Right lobe of liver (tissue), 6 donors: ENCODE data around the gene SORL1. TPM values are rescaled to one million over a fixed set of nuclear protein-coding genes. Genes with fewer than 3 reads are reported as not detected.

Source experiments
- ATAC-seq, 4 donors: fragments of 200-7000 bp; cut with Tn5 transposase; one replicate each; pipeline ENCODE4 v1.9.1; 2020; ENCODE audit warnings: mild to moderate bottlenecking in 4 of 4, moderate library complexity in 4 of 4
- DNase-seq, 3 donors: peaks; one replicate each; pipeline ENCODE4 v3.0.0-alpha.2; 2020
- H3K27ac ChIP-seq, 3 donors: fragments of 200-600 bp; one replicate each; pipeline ENCODE4 v1.8.0; 2022
- H3K27me3 ChIP-seq, 2 donors: fragments of 200-600 bp; one replicate each; pipeline ENCODE4 v1.8.0; 2022
- H3K36me3 ChIP-seq, 4 donors: fragments of 200-600 bp; sonication (generic) in 1 of 4; one replicate each; pipeline versions ENCODE4 v1.5.1 to v1.8.0; 2017 to 2022; ENCODE audit warnings: control low read depth in 1 of 4
- H3K4me1 ChIP-seq, 4 donors: fragments of 200-600 bp; sonication (generic) in 1 of 4; one replicate each; pipeline versions ENCODE4 v1.5.1 to v1.8.0; 2017 to 2022; ENCODE audit warnings: control low read depth in 1 of 4
- H3K4me3 ChIP-seq, 3 donors: fragments of 200-600 bp; one replicate each; pipeline ENCODE4 v1.8.0; 2022
- H3K9me3 ChIP-seq, 4 donors: fragments of 200-600 bp; sonication (generic) in 1 of 4; one replicate each; pipeline versions ENCODE4 v1.5.1 to v1.8.0; 2017 to 2022; ENCODE audit warnings: control low read depth in 1 of 4
- POLR2A ChIP-seq: fragments of 450-650 bp; IDR thresholded peaks from one replicate; pipeline ENCODE4 v1.6.1; 2017; ENCODE audit warnings: antibody characterized with exemption, mild to moderate bottlenecking
- WGBS: methylation state at CpG from one replicate; pipeline ENCODE4 v1.1.6; 2018; ENCODE audit warnings: low coverage, low lambda C conversion rate; ENCODE audit not compliant: insufficient coverage; ENCODE audit errors: missing lambda C conversion rate; 5-methylcytosine and 5-hydroxymethylcytosine counted together
- intact Hi-C, 2 donors: fragments of 100-400 bp; cut with DNase I; formaldehyde crosslinking; loops; one replicate each; pipeline versions ENCODE4 v1.11.2 to v1.14.1; 2022
- total RNA-seq, 6 experiments: library from RNA; depleted of rRNA in 2 of 6; stranded (reverse); fragments of >200 nt in 2 of 6; fragmentation: NEBNext Ultra II Directional in 3 of 6; extraction: Animal tissue kit (Norgen Biotek cat#: 25700) in 3 of 6; gene quantifications; one replicate each; pipeline versions ENCODE4 v1.1.0 to v1.2.4, GENCODE V29; 2016 to 2023
- TF ChIP-seq, protein P1 (sequence below), 4 donors: fragments of 200-600 bp in 3 of 4; fragments of 450-650 bp in 1 of 4; IDR thresholded peaks; one replicate each; pipeline versions ENCODE4 v1.5.1 to v1.8.0; 2016 to 2022; ENCODE audit warnings: antibody characterized with exemption in 4 of 4, mild to moderate bottlenecking in 2 of 4
- donor health status: DM: no; HTN: yes; CAD: no.
- donor health status: DM: no; HTN: no; CAD: no.
- donor health status: DM: no; HTN: no; CAD: no.
- donor health status: DM: no; HTN: yes; CAD: no.
- donor health status: DM: no; HTN: yes; CAD: no.

The SORL1 gene
- total RNA-seq, 6 experiments from 2014 or later = 45.2 to 137 (median 73.8) TPM

- intact Hi-C loops = no loop called here
- no peaks in the 10 kb centered on the region for H3K36me3 ChIP-seq
- DNase-seq = peak; percentile 68 to 91 (median 89)
- H3K4me1 ChIP-seq = peaks cover 0 to 96% (median 24%) of the 10 kb centered on the region in 4 donors
- H3K27me3 ChIP-seq = no peaks in the 10 kb centered on the region
- WGBS = 26% methylated on average over 4 of the region's 4 CpGs
- peak; percentile 66 to 84 (median 77) for ATAC-seq
- peak overlapping the region in 1 of 3 donors; percentile 20 for H3K4me3 ChIP-seq
- H3K9me3 ChIP-seq = no peaks in the 10 kb centered on the region
- TF ChIP-seq, protein P1, sequence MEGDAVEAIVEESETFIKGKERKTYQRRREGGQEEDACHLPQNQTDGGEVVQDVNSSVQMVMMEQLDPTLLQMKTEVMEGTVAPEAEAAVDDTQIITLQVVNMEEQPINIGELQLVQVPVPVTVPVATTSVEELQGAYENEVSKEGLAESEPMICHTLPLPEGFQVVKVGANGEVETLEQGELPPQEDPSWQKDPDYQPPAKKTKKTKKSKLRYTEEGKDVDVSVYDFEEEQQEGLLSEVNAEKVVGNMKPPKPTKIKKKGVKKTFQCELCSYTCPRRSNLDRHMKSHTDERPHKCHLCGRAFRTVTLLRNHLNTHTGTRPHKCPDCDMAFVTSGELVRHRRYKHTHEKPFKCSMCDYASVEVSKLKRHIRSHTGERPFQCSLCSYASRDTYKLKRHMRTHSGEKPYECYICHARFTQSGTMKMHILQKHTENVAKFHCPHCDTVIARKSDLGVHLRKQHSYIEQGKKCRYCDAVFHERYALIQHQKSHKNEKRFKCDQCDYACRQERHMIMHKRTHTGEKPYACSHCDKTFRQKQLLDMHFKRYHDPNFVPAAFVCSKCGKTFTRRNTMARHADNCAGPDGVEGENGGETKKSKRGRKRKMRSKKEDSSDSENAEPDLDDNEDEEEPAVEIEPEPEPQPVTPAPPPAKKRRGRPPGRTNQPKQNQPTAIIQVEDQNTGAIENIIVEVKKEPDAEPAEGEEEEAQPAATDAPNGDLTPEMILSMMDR (IDR thresholded peaks at IDR 0.05) = no peak
- peak; percentile 43 for TF ChIP-seq POLR2A
- H3K27ac ChIP-seq = peak overlapping the region; percentile 77 to 97 (median 96)
These were observed 8.9 kb downstream of the SORL1 start for GRCh38 chr11:121460941-121461514.

GRCh38 chr11:121461843-121462242, 9.7 kb downstream of the SORL1 start:
- Histone ChIP-seq H3K36me3 (no peaks in the 10 kb centered on the region), H3K4me1 (peaks cover 0 to 96% (median 30%) of the 10 kb centered on the region in 4 donors), H3K27me3 (no peaks in the 10 kb centered on the region), H3K9me3 (no peaks in the 10 kb centered on the region), H3K27ac (peak overlapping the region; percentile 77 to 97 (median 96)), H3K4me3 (peak overlapping the region in 1 of 3 donors; percentile 20)
- no peak for ATAC-seq
- DNase-seq = no peak
- no peak for TF ChIP-seq POLR2A
- TF ChIP-seq, protein P1 (IDR thresholded peaks at IDR 0.05) = no peak
- WGBS = 57% methylated on average over 7 of the region's 7 CpGs
- intact Hi-C loops = no loop called here

GRCh38 chr11:121463689-121464335, 11.7 kb downstream of the SORL1 start:
- Histone ChIP-seq H3K36me3 (no peaks in the 10 kb centered on the region), H3K27ac (peak overlapping the region; percentile 77 to 97 (median 96)), H3K27me3 (no peaks in the 10 kb centered on the region), H3K4me1 (peaks cover 0 to 95% (median 32%) of the 10 kb centered on the region in 4 donors), H3K4me3 (no peak overlapping the region), H3K9me3 (no peaks in the 10 kb centered on the region)
- intact Hi-C loops = no loop called here
- DNase-seq = no peak
- TF ChIP-seq POLR2A = no peak
- TF ChIP-seq, protein P1 (IDR thresholded peaks at IDR 0.05) = no peak
- 69% methylated on average over 6 of the region's 6 CpGs for WGBS
- no peak for ATAC-seq

DNA sequence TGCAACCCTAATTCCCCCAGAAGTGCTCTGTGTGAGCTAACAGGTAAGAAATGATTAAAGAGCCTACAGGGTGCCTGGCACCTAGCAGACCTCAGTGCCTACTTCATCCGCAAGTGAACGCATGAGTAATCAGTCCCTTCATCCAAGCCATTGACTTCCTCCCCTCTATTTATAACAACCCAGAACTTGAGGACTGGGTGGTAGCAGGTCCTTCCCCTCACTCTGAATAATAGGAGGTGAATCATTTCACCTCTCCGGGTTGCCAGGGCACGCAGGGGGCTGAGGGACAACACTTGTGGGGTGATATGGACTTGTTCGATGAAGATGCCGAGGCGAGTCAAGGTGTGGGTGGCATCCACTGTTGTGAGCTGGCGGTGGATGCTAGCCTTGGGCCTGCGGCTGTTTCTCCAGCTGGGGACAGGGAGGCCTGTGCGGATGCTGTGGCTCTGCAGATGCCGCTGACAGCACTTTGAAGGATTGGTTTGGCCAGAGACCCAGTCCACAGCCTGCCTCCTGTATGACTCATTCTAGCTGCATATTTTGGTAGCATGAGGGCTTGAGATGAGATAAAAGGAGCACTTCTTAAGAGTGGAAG, 12.3 kb downstream of the SORL1 start:
- ATAC-seq (peak in 3 of 4 donors; percentile 8 to 40 (median 18)), DNase-seq (peak in 1 of 3 donors; percentile 58)
- H3K4me3 ChIP-seq = no peak overlapping the region
- H3K27me3 ChIP-seq = no peaks in the 10 kb centered on the region
- peak; percentile 22 for TF ChIP-seq POLR2A
- TF ChIP-seq, protein P1 (IDR thresholded peaks at IDR 0.05) = no peak
- intact Hi-C loops = no loop called here
- H3K36me3 ChIP-seq = no peaks in the 10 kb centered on the region
- no peaks in the 10 kb centered on the region for H3K9me3 ChIP-seq
- WGBS = 56% methylated on average over 3 of the region's 11 CpGs
- peaks cover 0 to 96% (median 31%) of the 10 kb centered on the region in 4 donors for H3K4me1 ChIP-seq
- peak overlapping the region; percentile 77 to 97 (median 96) for H3K27ac ChIP-seq
